GM12801 (cell line): Measurements from ENCODE around the gene TMEM198.

Experiments
- CTCF ChIP-seq: IDR thresholded peaks from one replicate; pipeline ENCODE4 v1.5.1; 2011; ENCODE audit warnings: control low read depth; ENCODE audit not compliant: insufficient read length; ENCODE audit errors: extremely low read depth

The TMEM198 gene

DNA sequence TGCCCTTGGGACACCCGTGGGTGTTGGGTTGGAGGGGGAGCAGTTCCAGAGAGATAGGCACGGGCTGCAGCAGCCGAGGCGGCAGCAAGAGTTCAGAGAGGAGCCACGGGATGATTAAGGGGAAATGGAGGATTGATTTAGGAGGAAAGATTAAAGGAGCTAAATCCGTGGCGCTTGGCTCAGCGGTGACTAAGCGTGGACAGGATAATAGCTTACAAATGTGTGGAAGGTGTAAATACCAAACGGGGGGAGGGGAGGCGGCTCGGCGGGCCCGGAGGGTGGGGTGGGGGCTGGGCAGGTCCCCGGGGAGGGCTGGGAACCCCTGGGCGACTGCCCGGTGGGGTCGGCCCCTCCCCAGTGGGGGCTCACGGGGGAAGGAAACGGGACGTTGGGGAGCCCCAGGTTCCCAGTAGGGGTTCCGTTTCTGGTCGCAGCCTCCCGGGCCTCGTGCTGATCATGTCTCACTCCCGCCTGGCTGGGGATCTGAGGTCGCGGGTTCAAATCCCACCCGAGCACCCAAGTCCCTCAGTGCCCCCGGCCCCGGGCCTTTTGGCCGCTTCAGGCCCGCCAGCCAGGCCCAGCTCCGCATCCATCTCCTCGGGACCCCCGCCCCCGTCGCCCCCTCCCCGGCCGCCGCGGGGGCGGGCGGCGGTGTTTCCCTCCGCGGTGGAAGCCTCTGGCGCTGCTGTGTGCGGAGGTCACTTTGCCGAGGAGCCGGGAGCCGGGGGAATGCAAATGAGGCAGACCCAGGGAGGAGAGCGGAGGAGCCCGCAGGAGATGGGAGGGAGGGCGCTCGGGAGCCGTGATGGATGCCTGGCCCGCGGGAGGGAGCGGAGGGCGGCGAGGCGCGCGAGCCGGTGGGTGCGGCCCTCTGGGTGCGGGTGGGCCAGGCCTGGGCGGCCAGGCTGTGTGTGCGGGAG, 21.5 kb upstream of the TMEM198 start:
- TF ChIP-seq CTCF: no peak

GRCh38 chr2:219523031-219523671, 20.7 kb upstream of the TMEM198 start:
- no peak for TF ChIP-seq CTCF

- TF ChIP-seq CTCF: no peak
Observed at GRCh38 chr2:219524817-219525216, 19.0 kb upstream of the TMEM198 start.

DNA sequence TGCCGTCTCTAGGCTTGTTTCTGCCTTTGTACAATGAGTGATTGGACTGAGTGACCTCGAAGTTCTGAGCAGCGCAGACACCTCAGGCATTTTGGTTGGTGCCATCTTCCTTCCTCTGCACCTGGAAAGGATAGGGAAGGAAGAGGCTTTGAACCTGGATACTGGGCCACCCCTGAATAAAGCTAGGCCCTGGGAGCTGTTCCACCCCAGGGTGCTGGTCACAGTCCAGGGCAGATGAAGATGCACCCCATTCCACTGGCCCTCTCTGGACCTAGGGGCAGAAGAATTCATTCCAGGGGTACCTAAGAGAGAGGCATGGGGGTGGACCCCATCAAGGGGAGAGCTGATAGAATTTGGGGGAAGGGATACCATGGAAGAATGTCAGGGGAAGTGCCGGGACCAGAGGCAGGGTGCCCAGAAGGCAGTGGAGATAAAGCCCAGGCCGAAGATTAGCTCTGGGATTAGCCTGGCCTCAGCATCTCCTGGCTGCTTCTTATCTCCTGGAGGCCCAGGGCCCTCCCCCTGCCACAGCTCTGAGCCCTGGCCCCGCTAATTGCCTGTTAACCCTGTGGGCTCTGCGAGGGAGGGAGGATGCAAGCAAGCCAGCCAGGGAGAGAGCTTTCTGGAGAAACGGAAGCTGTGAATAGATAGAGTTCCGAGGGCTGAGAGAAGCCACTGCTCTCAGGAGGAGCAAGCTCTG, 18.1 kb upstream of the TMEM198 start:
- TF ChIP-seq CTCF: no peak

DNA sequence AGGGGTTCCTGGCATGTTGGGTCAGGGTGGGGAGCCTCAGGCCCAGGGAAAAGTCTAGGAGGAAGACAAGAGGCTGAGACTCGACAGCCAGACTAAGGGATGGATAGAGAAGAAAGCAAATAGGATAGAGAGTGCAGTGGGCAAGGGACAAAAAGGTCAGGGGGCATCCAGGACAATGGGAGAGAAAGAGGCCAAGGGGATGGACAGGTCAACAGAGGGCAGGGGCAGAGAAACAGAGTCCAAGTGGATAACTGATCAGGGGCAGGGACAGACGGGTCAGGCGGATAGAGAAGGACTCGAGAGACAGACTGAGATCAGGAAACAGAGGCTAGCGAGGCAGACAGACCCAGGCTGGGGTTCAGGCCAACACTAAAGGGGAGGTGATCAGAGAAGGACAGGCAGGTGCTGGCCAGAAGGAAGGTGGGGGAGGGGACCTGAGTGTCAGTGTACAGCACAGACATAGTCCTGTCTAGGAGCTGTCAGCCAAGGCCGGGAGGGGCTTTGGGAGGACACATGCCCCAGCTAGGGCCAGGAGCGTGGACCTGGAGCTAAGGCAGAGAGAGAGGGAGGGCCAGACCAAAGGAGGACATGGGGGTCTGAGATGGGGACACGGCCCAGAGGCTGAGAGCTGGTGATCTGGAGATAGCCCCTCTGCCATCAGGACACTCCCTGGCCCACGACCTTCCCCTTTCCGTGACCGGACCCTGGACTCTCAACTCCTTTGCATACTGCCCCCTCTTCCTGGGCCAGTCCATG, 17.3 kb upstream of the TMEM198 start:
- no peak for TF ChIP-seq CTCF

- no peak for TF ChIP-seq CTCF
Observed at GRCh38 chr2:219527076-219527394, 16.8 kb upstream of the TMEM198 start.

GRCh38 chr2:219527472-219527871, 16.4 kb upstream of the TMEM198 start:
- TF ChIP-seq CTCF: no peak
